HepG2 (cell line): ENCODE results near the gene VSIG10L. TPM values are rescaled to one million over a fixed set of nuclear protein-coding genes. Genes with fewer than 3 reads are reported as not detected.

Experiments used
- ATAC-seq: fragments of 200-7000 bp; cut with Tn5 transposase; 3 replicates; pipeline ENCODE4 v1.9.1; 2020; ENCODE audit warnings: mild to moderate bottlenecking, moderate library complexity
- BruUV-seq: library from RNA; stranded (reverse); fragments of 400-500 nt; replicated peaks from 2 replicates; lab custom pipeline; 2021; lab: Mats Ljungman, UMichigan
- CTCF ChIA-PET: fragments of 300-600 bp; formaldehyde crosslinking; extraction: SDS; loops from one replicate; lab custom pipeline; 2021; ENCODE audit warnings: low total read pairs, inconsistent platforms, low intra/inter-chr PET ratio; lab: Yijun Ruan, JAX
- POLR2A ChIA-PET: fragments of 350-600 bp; sonication (Branson Sonifier 250); formaldehyde crosslinking; loops from one replicate; lab custom pipeline; 2020; ENCODE audit warnings: antibody characterized with exemption, inconsistent platforms; lab: Yijun Ruan, JAX
- DNase-seq: peaks from one replicate; pipeline ENCODE4 v3.0.0-alpha.2; 2015; ENCODE audit warnings: low spot score
- FAIRE-seq: peaks from 3 replicates; lab custom pipeline; 2011; peaks lifted over from hg19 to GRCh38; lab: Jason Lieb, UNC
- H2AFZ ChIP-seq: one replicate; pipeline ENCODE4 v1.6.1; 2011; ENCODE audit warnings: low read length, inconsistent platforms
- H3K27ac ChIP-seq: fragments of 300-600 bp; 3 replicates; pipeline ENCODE4 v1.8.0; 2011; ENCODE audit warnings: mixed run types, mild to moderate bottlenecking, mixed read lengths, low read length, inconsistent platforms; ENCODE audit not compliant: insufficient read depth; ENCODE audit errors: extremely low read length
- H3K27me3 ChIP-seq, 2 experiments: fragments of 200-600 bp in 1 of 2; 2 replicates in 1 of 2; 3 replicates in 1 of 2; pipeline versions ENCODE4 v1.6.0 to v1.8.0; 2011; ENCODE audit warnings: low read length in 2 of 2, mild to moderate bottlenecking in 2 of 2, moderate library complexity in 2 of 2, inconsistent platforms in 1 of 2; ENCODE audit not compliant: insufficient read depth in 2 of 2, control insufficient read depth in 1 of 2
- H3K36me3 ChIP-seq, 2 experiments: fragments of 200-600 bp in 1 of 2; replicated peaks in 1 of 2; 2 replicates in 1 of 2; 3 replicates in 1 of 2; pipeline versions ENCODE4 v1.5.1 to v1.8.0; 2011; ENCODE audit warnings: low read length in 2 of 2, inconsistent platforms in 1 of 2; ENCODE audit not compliant: insufficient read depth in 2 of 2, control insufficient read depth in 1 of 2
- H3K4me1 ChIP-seq: 2 replicates; pipeline ENCODE4 v1.5.1; 2012; ENCODE audit warnings: low read length, inconsistent platforms; ENCODE audit not compliant: insufficient read depth
- H3K4me2 ChIP-seq: 2 replicates; pipeline ENCODE4 v1.6.0; 2011; ENCODE audit warnings: low read depth, low read length, inconsistent platforms
- H3K4me3 ChIP-seq, 3 experiments: fragments of 200-600 bp in 1 of 3; sonication (generic), shearing (Covaris generic) in 1 of 3; replicated peaks in 1 of 3; 2 replicates each; pipeline ENCODE4 v1.5.1; 2011 to 2016; ENCODE audit warnings: low read length in 3 of 3, inconsistent platforms in 2 of 3, low read depth in 2 of 3, mild to moderate bottlenecking in 2 of 3, control low read depth in 1 of 3, mixed read lengths in 1 of 3; ENCODE audit not compliant: insufficient read depth in 1 of 3
- H3K79me2 ChIP-seq: one replicate; pipeline ENCODE4 v1.6.1; 2011; ENCODE audit warnings: low read length, inconsistent platforms; ENCODE audit not compliant: insufficient read depth
- H3K9ac ChIP-seq: 2 replicates; pipeline ENCODE4 v1.6.0; 2011; ENCODE audit warnings: mild to moderate bottlenecking, low read depth, low read length, inconsistent platforms; ENCODE audit not compliant: insufficient read depth
- H3K9me3 ChIP-seq: 2 replicates; pipeline ENCODE4 v1.5.1; 2012; ENCODE audit warnings: mild to moderate bottlenecking, low read length
- H4K20me1 ChIP-seq: 2 replicates; pipeline ENCODE4 v1.6.0; 2011; ENCODE audit warnings: inconsistent platforms, mild to moderate bottlenecking, low read length, moderate library complexity; ENCODE audit not compliant: insufficient read depth
- ATAD3A ChIP-seq: sonication (generic); formaldehyde crosslinking; IDR thresholded peaks from 2 replicates; pipeline ENCODE4 v1.4.0; 2020; ENCODE audit warnings: missing genetic modification reagents
- GPN1 ChIP-seq: sonication (generic); formaldehyde crosslinking; IDR thresholded peaks from 2 replicates; pipeline ENCODE4 v1.5.1; 2020; ENCODE audit warnings: missing genetic modification reagents, borderline replicate concordance
- RAD21 ChIP-seq: fragments of 450-650 bp; formaldehyde crosslinking; IDR thresholded peaks from 2 replicates; pipeline ENCODE4 v1.5.0; 2020; ENCODE audit warnings: mild to moderate bottlenecking
- RFXANK ChIP-seq: IDR thresholded peaks from 2 replicates; pipeline ENCODE4 v1.6.1; 2016
- SMC3 ChIP-seq: IDR thresholded peaks from 2 replicates; pipeline ENCODE4 v1.6.1; 2011; ENCODE audit warnings: low read length, improper control_type of control experiment
- STAG1 ChIP-seq: sonication (generic); formaldehyde crosslinking; IDR thresholded peaks from 2 replicates; pipeline ENCODE4 v1.4.0; 2020; ENCODE audit warnings: missing genetic modification reagents
- TAF1 ChIP-seq: sonication (generic); formaldehyde crosslinking; IDR thresholded peaks from 2 replicates; pipeline ENCODE4 v1.4.0; 2020; ENCODE audit warnings: missing genetic modification reagents
- WGBS: methylation state at CpG from one replicate; pipeline ENCODE4 v1.1.6; 2017; ENCODE audit warnings: low lambda C conversion rate; 5-methylcytosine and 5-hydroxymethylcytosine counted together
- in situ Hi-C: cut with HindIII; loops from 2 replicates; pipeline ENCODE4 v1.10.0; 2017; ENCODE audit warnings: low pct_unique_long_range_greater_than_20kb; ENCODE audit not compliant: extremely low pct_ligation_motif_present
- intact Hi-C: fragments of 100-400 bp; cut with micrococcal nuclease; formaldehyde crosslinking; loops from one replicate; pipeline ENCODE4 v1.10.0; 2022; ENCODE audit not compliant: unreplicated experiment
- polyA plus RNA-seq, 8 experiments: library from polyadenylated mRNA; depleted of rRNA in 3 of 8; stranded (reverse) in 7 of 8; unstranded in 1 of 8; fragments of >200 nt; fragmentation: Illumina TruSeq in 4 of 8; extraction: Trizol in 4 of 8; gene quantifications; 2 replicates each; pipeline versions ENCODE4 v1.2.1 to v1.2.3, GENCODE V29; 2011 to 2016; ENCODE audit warnings: low read depth in 4 of 8, missing spikeins in 1 of 8, mixed read lengths in 1 of 8; ENCODE audit not compliant: insufficient read depth in 1 of 8
- total RNA-seq, 5 experiments: library from RNA; depleted of rRNA; stranded (reverse); fragments of >200 nt; fragmentation: Illumina TruSeq; extraction: Trizol; gene quantifications; 2 replicates each; pipeline ENCODE4 v1.2.3, GENCODE V29; 2016; ENCODE audit warnings: low read depth in 1 of 5
- TF ChIP-seq, protein P1 (sequence below): sonication (generic); formaldehyde crosslinking; IDR thresholded peaks from 2 replicates; pipeline ENCODE4 v1.5.0; 2020; ENCODE audit warnings: mild to moderate bottlenecking, missing genetic modification reagents, moderate library complexity
- TF ChIP-seq, protein P2 (sequence below): sonication (generic); formaldehyde crosslinking; IDR thresholded peaks from 2 replicates; pipeline ENCODE4 v1.5.1; 2020; ENCODE audit warnings: missing genetic modification reagents, mild to moderate bottlenecking, borderline replicate concordance

VSIG10L gene
- total and polyA plus RNA-seq, 2 of the 13 experiments (the other 11 are each of a cell fraction or from before 2014, with no cell fraction given) = 2.7 to 8.5 TPM

DNA sequence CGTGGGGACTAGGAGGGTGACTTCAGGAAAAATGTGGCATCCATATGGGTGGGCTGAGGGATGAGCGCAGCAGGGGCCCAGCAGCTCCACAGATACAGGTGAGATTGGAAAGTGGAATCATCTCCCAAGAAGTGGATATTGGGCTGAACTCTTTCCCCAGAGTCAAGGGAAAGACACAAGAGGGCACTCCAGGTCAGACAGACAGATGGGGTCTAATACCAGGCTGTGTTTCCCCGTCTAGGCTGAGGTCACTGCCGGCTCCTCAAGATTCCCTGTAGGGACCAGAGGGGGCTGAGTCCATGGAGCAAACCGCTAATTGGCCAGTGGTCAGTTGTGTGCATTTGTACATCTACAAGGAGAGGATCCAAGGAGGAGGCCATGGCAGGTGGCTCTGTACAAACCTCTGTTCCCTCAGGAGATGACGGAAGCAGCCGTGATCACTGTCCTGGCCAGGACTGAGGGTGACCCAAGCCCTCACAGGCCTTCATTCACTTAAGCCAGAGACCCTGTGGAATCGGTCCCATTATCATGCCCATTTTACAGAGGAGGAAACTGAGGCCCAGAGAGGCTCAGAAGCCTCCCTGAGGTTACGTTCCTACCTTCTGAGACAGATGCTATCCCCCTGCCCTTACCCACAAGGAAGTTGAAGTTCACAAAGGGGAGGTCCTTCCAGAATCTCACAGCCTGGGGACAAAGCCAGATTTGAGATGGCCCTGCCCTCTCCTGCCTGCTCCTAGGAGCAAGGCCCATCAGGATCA lies 45.4 kb downstream of the VSIG10L start:
- no peaks in the 10 kb centered on the region for H3K36me3 ChIP-seq
- no peaks in the 10 kb centered on the region for H3K9me3 ChIP-seq
- TF ChIP-seq TAF1 (CRISPR knock-in tag) (no peak), STAG1 (peak; percentile 71), GPN1 (CRISPR knock-in tag) (no peak), RAD21 (CRISPR knock-in tag) (0 out of 2 replicates have a peak, but pooled peaks have one; percentile 32), SMC3 (peak; percentile 17; the same call in 1 of the 2 replicates), RFXANK (no peak), ATAD3A (no peak)
- TF ChIP-seq, protein P1, sequence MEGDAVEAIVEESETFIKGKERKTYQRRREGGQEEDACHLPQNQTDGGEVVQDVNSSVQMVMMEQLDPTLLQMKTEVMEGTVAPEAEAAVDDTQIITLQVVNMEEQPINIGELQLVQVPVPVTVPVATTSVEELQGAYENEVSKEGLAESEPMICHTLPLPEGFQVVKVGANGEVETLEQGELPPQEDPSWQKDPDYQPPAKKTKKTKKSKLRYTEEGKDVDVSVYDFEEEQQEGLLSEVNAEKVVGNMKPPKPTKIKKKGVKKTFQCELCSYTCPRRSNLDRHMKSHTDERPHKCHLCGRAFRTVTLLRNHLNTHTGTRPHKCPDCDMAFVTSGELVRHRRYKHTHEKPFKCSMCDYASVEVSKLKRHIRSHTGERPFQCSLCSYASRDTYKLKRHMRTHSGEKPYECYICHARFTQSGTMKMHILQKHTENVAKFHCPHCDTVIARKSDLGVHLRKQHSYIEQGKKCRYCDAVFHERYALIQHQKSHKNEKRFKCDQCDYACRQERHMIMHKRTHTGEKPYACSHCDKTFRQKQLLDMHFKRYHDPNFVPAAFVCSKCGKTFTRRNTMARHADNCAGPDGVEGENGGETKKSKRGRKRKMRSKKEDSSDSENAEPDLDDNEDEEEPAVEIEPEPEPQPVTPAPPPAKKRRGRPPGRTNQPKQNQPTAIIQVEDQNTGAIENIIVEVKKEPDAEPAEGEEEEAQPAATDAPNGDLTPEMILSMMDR (CRISPR knock-in tag) = peak; percentile 57
- TF ChIP-seq, protein P2, sequence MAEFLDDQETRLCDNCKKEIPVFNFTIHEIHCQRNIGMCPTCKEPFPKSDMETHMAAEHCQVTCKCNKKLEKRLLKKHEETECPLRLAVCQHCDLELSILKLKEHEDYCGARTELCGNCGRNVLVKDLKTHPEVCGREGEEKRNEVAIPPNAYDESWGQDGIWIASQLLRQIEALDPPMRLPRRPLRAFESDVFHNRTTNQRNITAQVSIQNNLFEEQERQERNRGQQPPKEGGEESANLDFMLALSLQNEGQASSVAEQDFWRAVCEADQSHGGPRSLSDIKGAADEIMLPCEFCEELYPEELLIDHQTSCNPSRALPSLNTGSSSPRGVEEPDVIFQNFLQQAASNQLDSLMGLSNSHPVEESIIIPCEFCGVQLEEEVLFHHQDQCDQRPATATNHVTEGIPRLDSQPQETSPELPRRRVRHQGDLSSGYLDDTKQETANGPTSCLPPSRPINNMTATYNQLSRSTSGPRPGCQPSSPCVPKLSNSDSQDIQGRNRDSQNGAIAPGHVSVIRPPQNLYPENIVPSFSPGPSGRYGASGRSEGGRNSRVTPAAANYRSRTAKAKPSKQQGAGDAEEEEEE (CRISPR knock-in tag) = no peak
- no peak overlapping the region for H3K4me3 ChIP-seq
- no peak overlapping the region for H2AFZ ChIP-seq
- ATAC-seq = peak; percentile 67
- H4K20me1 ChIP-seq = no peaks in the 10 kb centered on the region
- POLR2A ChIA-PET = no interaction called here
- no TSS peak for BruUV-seq
- in situ Hi-C loops = loop anchor here (25.0 kb wide), 1 partner anchor 341 kb away; the partner anchor contains the start of genes SIGLEC14 and SIGLEC5
- intact Hi-C loops = no loop called here
- no peak overlapping the region for H3K4me2 ChIP-seq
- no peak for FAIRE-seq
- DNase-seq = peak; percentile 23
- CTCF ChIA-PET = interaction anchor here (1.3 kb wide), 1 partner anchor 111 kb away, joined by 3 read pairs; no protein-coding TSS in a partner anchor
- H3K27ac ChIP-seq = no peak overlapping the region
- H3K27me3 ChIP-seq = peaks cover 5 to 61% of the 10 kb centered on the region in 2 experiments; a peak in 4 of 5 replicates
- no peaks in the 10 kb centered on the region for H3K79me2 ChIP-seq
- H3K9ac ChIP-seq = no peak overlapping the region
- 12% methylated on average over 7 of the region's 9 CpGs for WGBS
- H3K4me1 ChIP-seq = no peaks in the 10 kb centered on the region
